HepG2 (cell line): ENCODE data around the gene SIRT7. TPM values are rescaled to one million over a fixed set of nuclear protein-coding genes. Genes with fewer than 3 reads are reported as not detected.

Experiments used
- GABPA ChIP-seq, 2 experiments: IDR thresholded peaks; 2 replicates each; pipeline ENCODE4 v1.6.1; 2011 to 2016; ENCODE audit warnings: low read depth in 2 of 2, low read length in 1 of 2, missing biosample characterization in 1 of 2, missing genetic modification characterization in 1 of 2
- GTF3A ChIP-seq: sonication (generic); formaldehyde crosslinking; conservative IDR thresholded peaks from 2 replicates; pipeline ENCODE4 v1.4.0; 2020; ENCODE audit warnings: mild to moderate bottlenecking, missing genetic modification reagents
- MIER3 ChIP-seq: IDR thresholded peaks from 2 replicates; pipeline ENCODE4 v1.6.1; 2016; ENCODE audit warnings: missing compliant biosample characterization, borderline replicate concordance
- MXI1 ChIP-seq: IDR thresholded peaks from 3 replicates; pipeline ENCODE4 v1.6.1; 2012; ENCODE audit warnings: low read depth, low read length, inconsistent platforms, borderline replicate concordance
- PAX8 ChIP-seq: sonication (generic); formaldehyde crosslinking; IDR thresholded peaks from 2 replicates; pipeline ENCODE4 v1.8.0; 2022; ENCODE audit warnings: mild to moderate bottlenecking, missing genetic modification reagents, borderline replicate concordance
- SMAD9 ChIP-seq: sonication (generic); formaldehyde crosslinking; IDR thresholded peaks from 2 replicates; pipeline ENCODE4 v1.5.1; 2020; ENCODE audit warnings: mild to moderate bottlenecking, missing genetic modification reagents
- SP4 ChIP-seq: sonication (generic); formaldehyde crosslinking; IDR thresholded peaks from 2 replicates; pipeline ENCODE4 v1.8.1; 2023; ENCODE audit warnings: mild to moderate bottlenecking, missing genetic modification reagents
- SRY ChIP-seq: sonication (generic); formaldehyde crosslinking; IDR thresholded peaks from 2 replicates; pipeline ENCODE4 v1.8.0; 2022; ENCODE audit warnings: mild to moderate bottlenecking, missing genetic modification reagents
- TCF7L2 ChIP-seq: IDR thresholded peaks from 2 replicates; pipeline ENCODE4 v1.6.1; 2011; ENCODE audit warnings: mild to moderate bottlenecking, low read depth, low read length, moderate library complexity
- ZFP41 ChIP-seq: sonication (generic); formaldehyde crosslinking; IDR thresholded peaks from 2 replicates; pipeline ENCODE4 v1.4.0; 2020; ENCODE audit warnings: mild to moderate bottlenecking, missing genetic modification reagents, borderline replicate concordance
- ZNF383 ChIP-seq: sonication (generic); formaldehyde crosslinking; IDR thresholded peaks from 2 replicates; pipeline ENCODE4 v1.4.0; 2020; ENCODE audit warnings: missing genetic modification reagents, mild to moderate bottlenecking, borderline replicate concordance
- ZNF572 ChIP-seq: sonication (generic); formaldehyde crosslinking; IDR thresholded peaks from 2 replicates; pipeline ENCODE4 v1.5.1; 2020; ENCODE audit warnings: mild to moderate bottlenecking, missing genetic modification reagents
- ZNF737 ChIP-seq: sonication (generic); formaldehyde crosslinking; IDR thresholded peaks from 2 replicates; pipeline ENCODE4 v1.5.0; 2020; ENCODE audit warnings: missing genetic modification reagents, mild to moderate bottlenecking, borderline replicate concordance
- ZNF773 ChIP-seq: sonication (generic); formaldehyde crosslinking; IDR thresholded peaks from 2 replicates; pipeline ENCODE4 v1.4.0; 2020; ENCODE audit warnings: missing genetic modification reagents, borderline replicate concordance
- polyA plus RNA-seq, 8 experiments: library from polyadenylated mRNA; depleted of rRNA in 3 of 8; stranded (reverse) in 7 of 8; unstranded in 1 of 8; fragments of >200 nt; fragmentation: Illumina TruSeq in 4 of 8; extraction: Trizol in 4 of 8; gene quantifications; 2 replicates each; pipeline versions ENCODE4 v1.2.1 to v1.2.3, GENCODE V29; 2011 to 2016; ENCODE audit warnings: low read depth in 4 of 8, missing spikeins in 1 of 8, mixed read lengths in 1 of 8; ENCODE audit not compliant: insufficient read depth in 1 of 8
- total RNA-seq, 5 experiments: library from RNA; depleted of rRNA; stranded (reverse); fragments of >200 nt; fragmentation: Illumina TruSeq; extraction: Trizol; gene quantifications; 2 replicates each; pipeline ENCODE4 v1.2.3, GENCODE V29; 2016; ENCODE audit warnings: low read depth in 1 of 5
- TF ChIP-seq, protein P1 (sequence below): sonication (generic); formaldehyde crosslinking; IDR thresholded peaks from 2 replicates; pipeline ENCODE4 v1.8.1; 2023; ENCODE audit warnings: mild to moderate bottlenecking, moderate library complexity, missing genetic modification reagents
- TF ChIP-seq, protein P2 (sequence below): sonication (generic); formaldehyde crosslinking; IDR thresholded peaks from 2 replicates; pipeline ENCODE4 v1.5.0; 2020; ENCODE audit warnings: mild to moderate bottlenecking, missing genetic modification reagents
- TF ChIP-seq, protein P3 (sequence below): sonication (generic); formaldehyde crosslinking; IDR thresholded peaks from 2 replicates; pipeline ENCODE4 v1.4.0; 2020; ENCODE audit warnings: missing genetic modification reagents
- TF ChIP-seq, protein P4 (sequence below): sonication (generic); formaldehyde crosslinking; IDR thresholded peaks from 2 replicates; pipeline ENCODE4 v1.8.0; 2022; ENCODE audit warnings: mild to moderate bottlenecking, missing genetic modification reagents

Gene SIRT7
- total and polyA plus RNA-seq, 2 of the 13 experiments (the other 11 are each of a cell fraction or from before 2014, with no cell fraction given) = 8.3 to 24.8 TPM

DNA sequence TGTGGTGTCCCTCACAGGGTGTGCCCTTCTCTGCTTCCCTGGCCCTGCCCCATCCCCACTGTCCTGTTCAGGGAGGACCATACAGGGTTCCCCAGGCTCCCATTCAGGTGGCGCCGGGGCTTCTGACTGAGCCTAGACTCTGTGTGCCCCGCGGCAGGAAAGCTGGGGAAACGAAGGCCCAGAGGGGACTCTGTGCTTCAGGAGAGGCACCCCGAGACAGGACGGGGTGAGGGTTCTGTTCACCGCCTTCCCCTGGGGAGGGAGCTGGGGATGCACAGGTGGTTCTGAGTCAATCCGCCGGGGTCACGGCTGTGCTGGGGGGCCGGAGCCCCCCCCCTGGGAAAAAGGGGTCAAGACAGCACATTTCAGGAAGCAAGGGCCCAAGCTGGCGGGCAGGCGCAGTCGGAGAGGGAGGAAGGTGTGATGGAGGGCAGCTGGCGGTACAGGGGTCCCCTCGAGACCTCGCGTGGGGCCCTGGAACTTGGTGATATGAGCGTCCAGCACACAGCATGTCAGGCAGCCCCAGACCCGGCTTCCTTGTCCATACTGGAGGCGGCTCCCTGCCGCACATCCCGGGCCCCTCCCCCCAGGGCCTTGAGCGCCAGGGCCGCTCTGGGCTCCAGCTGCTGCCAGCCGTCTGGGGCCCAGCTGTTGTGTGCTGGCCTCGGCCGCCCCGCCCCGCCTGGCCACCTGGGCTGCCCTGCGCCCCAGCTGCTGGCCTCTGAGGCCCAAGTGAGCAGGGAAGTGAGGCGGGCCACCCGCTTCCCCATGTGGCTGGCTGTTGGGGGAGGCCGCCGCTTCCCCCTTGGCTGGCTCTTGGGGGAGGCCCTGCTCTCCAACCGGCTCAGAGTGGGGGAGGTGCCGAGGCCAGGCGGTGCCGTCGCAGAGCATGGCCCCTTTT, 48.6 kb upstream of the SIRT7 start (continued):
- TF ChIP-seq ZFP41 (CRISPR knock-in tag) = 0 out of 2 replicates have a peak, but pooled peaks have one; percentile 69
- TF ChIP-seq, protein P1, sequence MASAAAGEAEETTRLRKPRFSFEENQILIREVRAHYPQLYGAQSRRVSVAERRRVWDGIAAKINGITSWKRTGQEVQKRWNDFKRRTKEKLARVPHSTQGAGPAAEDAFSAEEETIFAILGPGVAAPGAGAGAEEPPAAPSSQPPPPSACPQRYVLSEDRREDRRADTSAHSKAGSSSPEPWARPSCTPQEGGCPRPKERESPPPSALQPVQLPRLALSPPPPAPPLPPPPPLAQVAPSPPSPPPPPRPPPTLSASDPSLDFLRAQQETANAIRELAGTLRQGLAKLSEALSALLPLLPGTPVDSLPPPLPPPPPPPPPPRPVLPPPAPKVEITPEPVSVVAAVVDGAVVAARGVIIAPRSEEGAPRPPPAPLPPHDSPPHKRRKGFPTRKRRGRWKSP (CRISPR knock-in tag) = peak; percentile 81; the same call in 1 of the 2 replicates
- TF ChIP-seq ZNF773 = no peak; the same call in 1 of the 2 replicates
- TF ChIP-seq ZNF383 (CRISPR knock-in tag) = no peak; the same call in 1 of the 2 replicates
- peak; percentile 64; the same call in 1 of the 3 replicates for TF ChIP-seq MXI1
- TF ChIP-seq GTF3A (CRISPR knock-in tag) = peak; percentile 55; the same call in 1 of the 2 replicates
- peak; percentile 85 for TF ChIP-seq SP4 (CRISPR knock-in tag)
- peak; percentile 83; the same call in 1 of the 2 replicates for TF ChIP-seq MIER3 (CRISPR knock-in tag)
- TF ChIP-seq ZNF737 (CRISPR knock-in tag) = no peak
- TF ChIP-seq TCF7L2 = no peak
- TF ChIP-seq, protein P2, sequence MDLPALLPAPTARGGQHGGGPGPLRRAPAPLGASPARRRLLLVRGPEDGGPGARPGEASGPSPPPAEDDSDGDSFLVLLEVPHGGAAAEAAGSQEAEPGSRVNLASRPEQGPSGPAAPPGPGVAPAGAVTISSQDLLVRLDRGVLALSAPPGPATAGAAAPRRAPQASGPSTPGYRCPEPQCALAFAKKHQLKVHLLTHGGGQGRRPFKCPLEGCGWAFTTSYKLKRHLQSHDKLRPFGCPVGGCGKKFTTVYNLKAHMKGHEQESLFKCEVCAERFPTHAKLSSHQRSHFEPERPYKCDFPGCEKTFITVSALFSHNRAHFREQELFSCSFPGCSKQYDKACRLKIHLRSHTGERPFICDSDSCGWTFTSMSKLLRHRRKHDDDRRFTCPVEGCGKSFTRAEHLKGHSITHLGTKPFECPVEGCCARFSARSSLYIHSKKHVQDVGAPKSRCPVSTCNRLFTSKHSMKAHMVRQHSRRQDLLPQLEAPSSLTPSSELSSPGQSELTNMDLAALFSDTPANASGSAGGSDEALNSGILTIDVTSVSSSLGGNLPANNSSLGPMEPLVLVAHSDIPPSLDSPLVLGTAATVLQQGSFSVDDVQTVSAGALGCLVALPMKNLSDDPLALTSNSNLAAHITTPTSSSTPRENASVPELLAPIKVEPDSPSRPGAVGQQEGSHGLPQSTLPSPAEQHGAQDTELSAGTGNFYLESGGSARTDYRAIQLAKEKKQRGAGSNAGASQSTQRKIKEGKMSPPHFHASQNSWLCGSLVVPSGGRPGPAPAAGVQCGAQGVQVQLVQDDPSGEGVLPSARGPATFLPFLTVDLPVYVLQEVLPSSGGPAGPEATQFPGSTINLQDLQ (CRISPR knock-in tag) = peak; percentile 76; the same call in 1 of the 2 replicates
- TF ChIP-seq ZNF572 (CRISPR knock-in tag) = peak; percentile 81; the same call in 1 of the 2 replicates
- TF ChIP-seq SRY = peak; percentile 52; the same call in 1 of the 2 replicates
- TF ChIP-seq, protein P3, sequence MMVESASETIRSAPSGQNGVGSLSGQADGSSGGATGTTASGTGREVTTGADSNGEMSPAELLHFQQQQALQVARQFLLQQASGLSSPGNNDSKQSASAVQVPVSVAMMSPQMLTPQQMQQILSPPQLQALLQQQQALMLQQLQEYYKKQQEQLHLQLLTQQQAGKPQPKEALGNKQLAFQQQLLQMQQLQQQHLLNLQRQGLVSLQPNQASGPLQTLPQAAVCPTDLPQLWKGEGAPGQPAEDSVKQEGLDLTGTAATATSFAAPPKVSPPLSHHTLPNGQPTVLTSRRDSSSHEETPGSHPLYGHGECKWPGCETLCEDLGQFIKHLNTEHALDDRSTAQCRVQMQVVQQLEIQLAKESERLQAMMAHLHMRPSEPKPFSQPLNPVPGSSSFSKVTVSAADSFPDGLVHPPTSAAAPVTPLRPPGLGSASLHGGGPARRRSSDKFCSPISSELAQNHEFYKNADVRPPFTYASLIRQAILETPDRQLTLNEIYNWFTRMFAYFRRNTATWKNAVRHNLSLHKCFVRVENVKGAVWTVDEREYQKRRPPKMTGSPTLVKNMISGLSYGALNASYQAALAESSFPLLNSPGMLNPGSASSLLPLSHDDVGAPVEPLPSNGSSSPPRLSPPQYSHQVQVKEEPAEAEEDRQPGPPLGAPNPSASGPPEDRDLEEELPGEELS (CRISPR knock-in tag) = peak; percentile 90
- TF ChIP-seq GABPA (IDR thresholded peaks at IDR 0.05; ENCODE audit: low read depth, low read length) = no peak
- no peak for TF ChIP-seq GABPA (CRISPR knock-in tag; IDR thresholded peaks at IDR 0.05; ENCODE audit: low read depth)
- TF ChIP-seq PAX8 = peak; percentile 79; the same call in 1 of the 2 replicates
- 0 out of 2 replicates have a peak, but pooled peaks have one; percentile 25 for TF ChIP-seq SMAD9
- TF ChIP-seq, protein P4, sequence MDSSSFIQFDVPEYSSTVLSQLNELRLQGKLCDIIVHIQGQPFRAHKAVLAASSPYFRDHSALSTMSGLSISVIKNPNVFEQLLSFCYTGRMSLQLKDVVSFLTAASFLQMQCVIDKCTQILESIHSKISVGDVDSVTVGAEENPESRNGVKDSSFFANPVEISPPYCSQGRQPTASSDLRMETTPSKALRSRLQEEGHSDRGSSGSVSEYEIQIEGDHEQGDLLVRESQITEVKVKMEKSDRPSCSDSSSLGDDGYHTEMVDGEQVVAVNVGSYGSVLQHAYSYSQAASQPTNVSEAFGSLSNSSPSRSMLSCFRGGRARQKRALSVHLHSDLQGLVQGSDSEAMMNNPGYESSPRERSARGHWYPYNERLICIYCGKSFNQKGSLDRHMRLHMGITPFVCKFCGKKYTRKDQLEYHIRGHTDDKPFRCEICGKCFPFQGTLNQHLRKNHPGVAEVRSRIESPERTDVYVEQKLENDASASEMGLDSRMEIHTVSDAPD (CRISPR knock-in tag) = peak; percentile 66
